ENCODE measurements around the gene SLBP.

DNA sequence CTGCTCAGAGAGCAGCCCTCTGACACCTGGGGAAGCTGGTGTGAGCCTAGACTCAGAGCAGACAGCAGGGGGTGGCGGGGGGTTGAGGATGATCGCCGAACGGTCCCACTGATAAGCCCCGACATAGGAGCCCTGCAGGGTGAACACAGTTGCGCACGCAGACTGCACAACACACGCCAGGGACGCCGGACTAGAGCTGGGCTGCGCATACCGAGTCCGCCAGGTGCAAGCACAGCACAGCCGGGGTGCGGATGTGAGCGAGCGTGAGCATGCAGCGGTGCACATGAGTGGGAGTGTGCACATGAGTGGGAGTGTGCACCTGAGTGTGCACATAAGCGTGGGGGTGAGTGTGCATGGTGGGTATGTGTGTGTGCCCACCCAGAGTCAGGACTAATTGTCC lies 64.7 kb downstream of the SLBP start:
- TF ChIP-seq, protein P1, sequence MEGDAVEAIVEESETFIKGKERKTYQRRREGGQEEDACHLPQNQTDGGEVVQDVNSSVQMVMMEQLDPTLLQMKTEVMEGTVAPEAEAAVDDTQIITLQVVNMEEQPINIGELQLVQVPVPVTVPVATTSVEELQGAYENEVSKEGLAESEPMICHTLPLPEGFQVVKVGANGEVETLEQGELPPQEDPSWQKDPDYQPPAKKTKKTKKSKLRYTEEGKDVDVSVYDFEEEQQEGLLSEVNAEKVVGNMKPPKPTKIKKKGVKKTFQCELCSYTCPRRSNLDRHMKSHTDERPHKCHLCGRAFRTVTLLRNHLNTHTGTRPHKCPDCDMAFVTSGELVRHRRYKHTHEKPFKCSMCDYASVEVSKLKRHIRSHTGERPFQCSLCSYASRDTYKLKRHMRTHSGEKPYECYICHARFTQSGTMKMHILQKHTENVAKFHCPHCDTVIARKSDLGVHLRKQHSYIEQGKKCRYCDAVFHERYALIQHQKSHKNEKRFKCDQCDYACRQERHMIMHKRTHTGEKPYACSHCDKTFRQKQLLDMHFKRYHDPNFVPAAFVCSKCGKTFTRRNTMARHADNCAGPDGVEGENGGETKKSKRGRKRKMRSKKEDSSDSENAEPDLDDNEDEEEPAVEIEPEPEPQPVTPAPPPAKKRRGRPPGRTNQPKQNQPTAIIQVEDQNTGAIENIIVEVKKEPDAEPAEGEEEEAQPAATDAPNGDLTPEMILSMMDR (conservative IDR thresholded peaks at IDR 0.05): no peak
- TF ChIP-seq ZFX (IDR thresholded peaks at IDR 0.05): no peak
